Activated CD4-positive, alpha-beta T cell treated with anti-CD3 and anti-CD28 coated beads, Interleukin-2, amount 50 U/mL, for 1 hour (primary cell): ENCODE results near the gene CEP57L1.
"Not testable (repeated sequence)": the region's sequence is repeated elsewhere in the genome, so short reads cannot be mapped to it uniquely, and the experiment has no call there.

Experiments
- DNase-seq: peaks from one replicate; pipeline ENCODE4 v3.0.0-alpha.2; 2020

Gene CEP57L1

GRCh38 chr6:109117346-109118035 lies 22.2 kb downstream of the CEP57L1 start:
- no peak for DNase-seq

GRCh38 chr6:109118337-109118736 lies 23.0 kb downstream of the CEP57L1 start:
- no peak for DNase-seq

- DNase-seq, result no peak
Observed at GRCh38 chr6:109118871-109119354, 23.6 kb downstream of the CEP57L1 start.

- no peak for DNase-seq
Observed at GRCh38 chr6:109121411-109121810, 26.1 kb downstream of the CEP57L1 start.

GRCh38 chr6:109124219-109124618 lies 28.9 kb downstream of the CEP57L1 start:
- no peak for DNase-seq

GRCh38 chr6:109125504-109125903 lies 30.2 kb downstream of the CEP57L1 start:
- DNase-seq, result no peak

GRCh38 chr6:109130065-109130464 lies 34.8 kb downstream of the CEP57L1 start:
- DNase-seq, result no peak

- DNase-seq, result not testable (repeated sequence)
Observed at GRCh38 chr6:109135600-109135999, 40.3 kb downstream of the CEP57L1 start.

- not testable (repeated sequence) for DNase-seq
Observed at GRCh38 chr6:109136039-109136438, 40.7 kb downstream of the CEP57L1 start.

- not testable (repeated sequence) for DNase-seq
Observed at GRCh38 chr6:109136530-109136929, 41.2 kb downstream of the CEP57L1 start.

- DNase-seq, result no peak
Observed at GRCh38 chr6:109139109-109139508, 43.8 kb downstream of the CEP57L1 start.

- DNase-seq, result not testable (repeated sequence)
Observed at GRCh38 chr6:109142067-109142466, 46.8 kb downstream of the CEP57L1 start.

GRCh38 chr6:109143191-109143590 lies 47.9 kb downstream of the CEP57L1 start:
- DNase-seq, result no peak

- not testable (repeated sequence) for DNase-seq
Observed at GRCh38 chr6:109148251-109148650, 52.9 kb downstream of the CEP57L1 start.

GRCh38 chr6:109148716-109149115 lies 53.4 kb downstream of the CEP57L1 start:
- DNase-seq, result not testable (repeated sequence)

- no peak for DNase-seq
Observed at GRCh38 chr6:109153752-109154151, 58.4 kb downstream of the CEP57L1 start.

GRCh38 chr6:109164331-109164730 lies 69.0 kb downstream of the CEP57L1 start:
- DNase-seq, result no peak

GRCh38 chr6:109165392-109165974 lies 70.2 kb downstream of the CEP57L1 start:
- DNase-seq, result no peak

- DNase-seq, result no peak
Observed at GRCh38 chr6:109166673-109167072, 71.4 kb downstream of the CEP57L1 start.

- DNase-seq, result no peak
Observed at GRCh38 chr6:109167562-109167961, 72.3 kb downstream of the CEP57L1 start.

GRCh38 chr6:109170333-109170732 lies 75.0 kb downstream of the CEP57L1 start:
- DNase-seq, result no peak

- DNase-seq, result no peak
Observed at GRCh38 chr6:109172101-109172746, 76.9 kb downstream of the CEP57L1 start.

GRCh38 chr6:109174916-109175315 lies 79.6 kb downstream of the CEP57L1 start:
- DNase-seq, result no peak

GRCh38 chr6:109178921-109179320 lies 83.6 kb downstream of the CEP57L1 start:
- no peak for DNase-seq
